ENCODE results near the gene DENND1A. TPM values are rescaled to one million over a fixed set of nuclear protein-coding genes. Genes with fewer than 3 reads are reported as not detected.

DENND1A gene
- total and polyA plus RNA-seq, 2 of the 13 experiments (the other 11 are each of a cell fraction or from before 2014, with no cell fraction given): 14.8 to 30.1 TPM

DNA sequence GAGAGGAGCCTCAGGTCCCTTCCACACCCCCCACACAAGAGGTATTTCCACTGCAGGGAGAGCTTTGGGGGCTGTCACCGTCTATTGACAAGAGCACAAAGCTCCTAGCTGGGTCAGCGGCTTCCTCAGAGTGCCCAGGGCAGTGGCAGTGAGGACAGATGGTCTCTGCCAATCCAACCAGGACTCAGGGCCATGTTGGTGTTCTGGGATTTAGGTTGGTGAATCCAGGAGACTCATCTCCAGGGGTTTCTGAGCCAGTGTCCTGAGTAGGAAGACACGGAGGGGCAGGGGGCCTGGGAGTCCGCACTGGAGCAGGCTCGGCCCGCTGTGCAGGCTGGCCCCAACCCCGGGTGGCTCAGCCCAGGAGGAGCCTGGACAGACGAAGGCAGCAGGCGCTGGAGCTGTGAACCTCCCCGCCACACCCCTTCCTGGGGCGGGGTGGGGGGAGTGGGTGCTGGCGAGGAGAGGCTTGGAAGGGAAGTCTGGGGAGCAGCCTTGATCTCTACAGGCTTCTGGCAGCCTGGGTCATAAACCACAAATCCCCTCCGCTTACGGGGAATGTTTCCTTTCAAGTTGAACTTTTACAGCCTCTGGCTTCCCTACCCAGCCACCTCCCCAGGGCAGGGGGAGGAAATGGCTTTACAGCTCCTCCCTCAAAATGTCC lies 554.3 kb downstream of the DENND1A start (continued):
- TF ChIP-seq, protein P1, sequence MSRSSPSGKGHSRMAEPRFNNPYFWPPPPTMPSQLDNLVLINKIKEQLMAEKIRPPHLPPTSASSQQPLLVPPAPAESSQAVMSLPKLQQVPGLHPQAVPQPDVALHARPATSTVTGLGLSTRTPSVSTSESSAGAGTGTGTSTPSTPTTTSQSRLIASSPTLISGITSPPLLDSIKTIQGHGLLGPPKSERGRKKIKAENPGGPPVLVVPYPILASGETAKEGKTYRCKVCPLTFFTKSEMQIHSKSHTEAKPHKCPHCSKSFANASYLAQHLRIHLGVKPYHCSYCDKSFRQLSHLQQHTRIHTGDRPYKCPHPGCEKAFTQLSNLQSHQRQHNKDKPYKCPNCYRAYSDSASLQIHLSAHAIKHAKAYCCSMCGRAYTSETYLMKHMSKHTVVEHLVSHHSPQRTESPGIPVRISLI (CRISPR knock-in tag; IDR thresholded peaks at IDR 0.05; ENCODE audit: borderline replicate concordance): no peak
- TF ChIP-seq ZNF383 (CRISPR knock-in tag; IDR thresholded peaks at IDR 0.05; ENCODE audit: borderline replicate concordance) (no peak), ZSCAN20 (CRISPR knock-in tag; IDR thresholded peaks at IDR 0.05; ENCODE audit: borderline replicate concordance) (no peak), ZFX (CRISPR knock-in tag; IDR thresholded peaks at IDR 0.05; ENCODE audit: low read depth) (peak; percentile 24), PITX1 (CRISPR knock-in tag; IDR thresholded peaks at IDR 0.05) (peak; percentile 70; the same call in 1 of the 2 replicates), NAIF1 (CRISPR knock-in tag; IDR thresholded peaks at IDR 0.05; ENCODE audit: borderline replicate concordance) (no peak), NKX3-1 (CRISPR knock-in tag; IDR thresholded peaks at IDR 0.05) (no peak), PLRG1 (conservative IDR thresholded peaks at IDR 0.05) (no peak), YEATS2 (CRISPR knock-in tag; IDR thresholded peaks at IDR 0.05; ENCODE audit: borderline replicate concordance) (no peak), ATF7-NPFF (CRISPR knock-in tag; IDR thresholded peaks at IDR 0.05; ENCODE audit: low read depth) (no peak), ZNF772 (CRISPR knock-in tag; IDR thresholded peaks at IDR 0.05) (no peak), EZH2 (conservative IDR thresholded peaks at IDR 0.05; ENCODE audit: low read depth, low read length) (no peak), MYC (CRISPR knock-in tag; IDR thresholded peaks at IDR 0.05; ENCODE audit: borderline replicate concordance) (peak; percentile 28; the same call in 1 of the 2 replicates), ZNF746 (CRISPR knock-in tag; IDR thresholded peaks at IDR 0.05) (no peak)
- TF ChIP-seq, protein P2, sequence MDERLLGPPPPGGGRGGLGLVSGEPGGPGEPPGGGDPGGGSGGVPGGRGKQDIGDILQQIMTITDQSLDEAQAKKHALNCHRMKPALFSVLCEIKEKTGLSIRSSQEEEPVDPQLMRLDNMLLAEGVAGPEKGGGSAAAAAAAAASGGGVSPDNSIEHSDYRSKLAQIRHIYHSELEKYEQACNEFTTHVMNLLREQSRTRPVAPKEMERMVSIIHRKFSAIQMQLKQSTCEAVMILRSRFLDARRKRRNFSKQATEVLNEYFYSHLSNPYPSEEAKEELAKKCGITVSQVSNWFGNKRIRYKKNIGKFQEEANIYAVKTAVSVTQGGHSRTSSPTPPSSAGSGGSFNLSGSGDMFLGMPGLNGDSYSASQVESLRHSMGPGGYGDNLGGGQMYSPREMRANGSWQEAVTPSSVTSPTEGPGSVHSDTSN (CRISPR knock-in tag; IDR thresholded peaks at IDR 0.05): no peak
- TF ChIP-seq, protein P3, sequence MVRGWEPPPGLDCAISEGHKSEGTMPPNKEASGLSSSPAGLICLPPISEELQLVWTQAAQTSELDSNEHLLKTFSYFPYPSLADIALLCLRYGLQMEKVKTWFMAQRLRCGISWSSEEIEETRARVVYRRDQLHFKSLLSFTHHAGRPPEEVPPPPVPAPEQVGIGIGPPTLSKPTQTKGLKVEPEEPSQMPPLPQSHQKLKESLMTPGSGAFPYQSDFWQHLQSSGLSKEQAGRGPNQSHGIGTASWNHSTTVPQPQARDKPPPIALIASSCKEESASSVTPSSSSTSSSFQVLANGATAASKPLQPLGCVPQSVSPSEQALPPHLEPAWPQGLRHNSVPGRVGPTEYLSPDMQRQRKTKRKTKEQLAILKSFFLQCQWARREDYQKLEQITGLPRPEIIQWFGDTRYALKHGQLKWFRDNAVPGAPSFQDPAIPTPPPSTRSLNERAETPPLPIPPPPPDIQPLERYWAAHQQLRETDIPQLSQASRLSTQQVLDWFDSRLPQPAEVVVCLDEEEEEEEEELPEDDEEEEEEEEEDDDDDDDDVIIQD (CRISPR knock-in tag; IDR thresholded peaks at IDR 0.05; ENCODE audit: low read depth): no peak
- TF ChIP-seq, protein P4, sequence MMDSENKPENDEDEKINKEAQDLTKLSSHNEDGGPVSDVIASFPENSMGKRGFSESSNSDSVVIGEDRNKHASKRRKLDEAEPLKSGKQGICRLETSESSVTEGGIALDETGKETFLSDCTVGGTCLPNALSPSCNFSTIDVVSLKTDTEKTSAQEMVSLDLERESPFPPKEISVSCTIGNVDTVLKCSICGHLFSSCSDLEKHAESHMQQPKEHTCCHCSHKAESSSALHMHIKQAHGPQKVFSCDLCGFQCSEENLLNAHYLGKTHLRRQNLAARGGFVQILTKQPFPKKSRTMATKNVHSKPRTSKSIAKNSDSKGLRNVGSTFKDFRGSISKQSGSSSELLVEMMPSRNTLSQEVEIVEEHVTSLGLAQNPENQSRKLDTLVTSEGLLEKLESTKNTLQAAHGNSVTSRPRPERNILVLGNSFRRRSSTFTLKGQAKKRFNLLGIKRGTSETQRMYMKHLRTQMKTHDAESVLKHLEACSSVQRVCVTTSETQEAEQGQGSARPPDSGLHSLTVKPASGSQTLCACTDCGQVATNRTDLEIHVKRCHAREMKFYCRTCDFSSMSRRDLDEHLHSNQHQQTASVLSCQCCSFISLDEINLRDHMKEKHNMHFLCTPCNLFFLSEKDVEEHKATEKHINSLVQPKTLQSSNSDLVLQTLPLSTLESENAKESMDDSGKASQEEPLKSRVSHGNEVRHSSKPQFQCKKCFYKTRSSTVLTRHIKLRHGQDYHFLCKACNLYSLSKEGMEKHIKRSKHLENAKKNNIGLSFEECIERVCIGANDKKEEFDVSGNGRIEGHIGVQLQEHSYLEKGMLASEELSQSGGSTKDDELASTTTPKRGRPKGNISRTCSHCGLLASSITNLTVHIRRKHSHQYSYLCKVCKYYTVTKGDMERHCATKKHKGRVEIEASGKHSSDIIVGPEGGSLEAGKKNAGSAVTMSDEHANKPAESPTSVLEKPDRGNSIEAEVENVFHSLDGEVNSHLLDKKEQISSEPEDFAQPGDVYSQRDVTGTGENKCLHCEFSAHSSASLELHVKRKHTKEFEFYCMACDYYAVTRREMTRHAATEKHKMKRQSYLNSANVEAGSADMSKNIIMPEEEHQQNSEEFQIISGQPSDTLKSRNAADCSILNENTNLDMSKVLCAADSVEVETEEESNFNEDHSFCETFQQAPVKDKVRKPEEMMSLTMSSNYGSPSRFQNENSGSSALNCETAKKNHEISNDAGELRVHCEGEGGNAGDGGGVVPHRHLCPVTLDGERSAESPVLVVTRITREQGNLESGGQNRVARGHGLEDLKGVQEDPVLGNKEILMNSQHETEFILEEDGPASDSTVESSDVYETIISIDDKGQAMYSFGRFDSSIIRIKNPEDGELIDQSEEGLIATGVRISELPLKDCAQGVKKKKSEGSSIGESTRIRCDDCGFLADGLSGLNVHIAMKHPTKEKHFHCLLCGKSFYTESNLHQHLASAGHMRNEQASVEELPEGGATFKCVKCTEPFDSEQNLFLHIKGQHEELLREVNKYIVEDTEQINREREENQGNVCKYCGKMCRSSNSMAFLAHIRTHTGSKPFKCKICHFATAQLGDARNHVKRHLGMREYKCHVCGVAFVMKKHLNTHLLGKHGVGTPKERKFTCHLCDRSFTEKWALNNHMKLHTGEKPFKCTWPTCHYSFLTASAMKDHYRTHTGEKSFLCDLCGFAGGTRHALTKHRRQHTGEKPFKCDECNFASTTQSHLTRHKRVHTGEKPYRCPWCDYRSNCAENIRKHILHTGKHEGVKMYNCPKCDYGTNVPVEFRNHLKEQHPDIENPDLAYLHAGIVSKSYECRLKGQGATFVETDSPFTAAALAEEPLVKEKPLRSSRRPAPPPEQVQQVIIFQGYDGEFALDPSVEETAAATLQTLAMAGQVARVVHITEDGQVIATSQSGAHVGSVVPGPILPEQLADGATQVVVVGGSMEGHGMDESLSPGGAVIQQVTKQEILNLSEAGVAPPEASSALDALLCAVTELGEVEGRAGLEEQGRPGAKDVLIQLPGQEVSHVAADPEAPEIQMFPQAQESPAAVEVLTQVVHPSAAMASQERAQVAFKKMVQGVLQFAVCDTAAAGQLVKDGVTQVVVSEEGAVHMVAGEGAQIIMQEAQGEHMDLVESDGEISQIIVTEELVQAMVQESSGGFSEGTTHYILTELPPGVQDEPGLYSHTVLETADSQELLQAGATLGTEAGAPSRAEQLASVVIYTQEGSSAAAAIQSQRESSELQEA (CRISPR knock-in tag; IDR thresholded peaks at IDR 0.05; ENCODE audit: not compliant biosample characterization): no peak
